ENCODE measurements around the gene TMTC1. TPM values are rescaled to one million over a fixed set of nuclear protein-coding genes. Genes with fewer than 3 reads are reported as not detected.

Gene TMTC1
- total RNA-seq, 2 donors from 2014 or later, result 15.6 to 20.1 TPM

- Histone ChIP-seq H3K4me1 (no peaks in the 10 kb centered on the region), H3K27ac (no peak overlapping the region), H3K36me3 (replicated peaks in 1 of 2; ENCODE audit: insufficient read depth in 1 of 2, low read depth in 2 of 2) (no peaks in the 10 kb centered on the region), H3K4me3 (no peak overlapping the region), H3K27me3 (no peaks in the 10 kb centered on the region), H3K9me3 (no peaks in the 10 kb centered on the region)
- WGBS, 2 donors, result 85 to 92% methylated on average over 1 of the region's 1 CpG
- intact Hi-C loops (cut with DNase I), result no loop called here
- DNase-seq (no peak), ATAC-seq (no peak)
- TF ChIP-seq CTCF (IDR thresholded peaks at IDR 0.05), result no peak
- no peak for TF ChIP-seq POLR2A (IDR thresholded peaks at IDR 0.05)
Observed at GRCh38 chr12:29644536-29645162, 139.1 kb downstream of the TMTC1 start.

GRCh38 chr12:29640589-29641345 is 143.0 kb downstream of the TMTC1 start:
- no peak overlapping the region for H3K27ac ChIP-seq
- no peak overlapping the region for H3K4me3 ChIP-seq
- H3K36me3 ChIP-seq (replicated peaks in 1 of 2; ENCODE audit: insufficient read depth in 1 of 2, low read depth in 2 of 2), result no peaks in the 10 kb centered on the region
- no peaks in the 10 kb centered on the region for H3K9me3 ChIP-seq
- no peak for TF ChIP-seq POLR2A (IDR thresholded peaks at IDR 0.05)
- no peak for TF ChIP-seq CTCF (IDR thresholded peaks at IDR 0.05)
- intact Hi-C loops (cut with DNase I), result no loop called here
- WGBS, 2 donors, result 31 to 40% methylated on average over 13 of the region's 13 CpGs
- DNase-seq (peak in 1 of 4 donors; percentile 8), ATAC-seq (no peak)
- H3K4me1 ChIP-seq, result no peaks in the 10 kb centered on the region
- H3K27me3 ChIP-seq, result no peaks in the 10 kb centered on the region

- Histone ChIP-seq H3K4me1 (no peaks in the 10 kb centered on the region), H3K36me3 (replicated peaks in 1 of 2; ENCODE audit: insufficient read depth in 1 of 2, low read depth in 2 of 2) (no peaks in the 10 kb centered on the region), H3K4me3 (no peak overlapping the region), H3K27ac (no peak overlapping the region), H3K27me3 (no peaks in the 10 kb centered on the region), H3K9me3 (no peaks in the 10 kb centered on the region)
- no peak for ATAC-seq
- 65 to 67% methylated on average over 10 of the region's 10 CpGs for WGBS, 2 donors
- intact Hi-C loops (cut with DNase I), result no loop called here
- DNase-seq, result no peak
- no peak for TF ChIP-seq CTCF (IDR thresholded peaks at IDR 0.05)
- TF ChIP-seq POLR2A (IDR thresholded peaks at IDR 0.05), result no peak
Observed at GRCh38 chr12:29639893-29640495, 143.7 kb downstream of the TMTC1 start.

- Histone ChIP-seq H3K27ac (no peak overlapping the region), H3K9me3 (no peaks in the 10 kb centered on the region), H3K27me3 (no peaks in the 10 kb centered on the region), H3K4me1 (no peaks in the 10 kb centered on the region), H3K4me3 (no peak overlapping the region), H3K36me3 (replicated peaks in 1 of 2; ENCODE audit: insufficient read depth in 1 of 2, low read depth in 2 of 2) (no peaks in the 10 kb centered on the region)
- 54 to 56% methylated on average over 6 to 8 of the region's 8 CpGs for WGBS, 2 donors
- DNase-seq (no peak), ATAC-seq (no peak)
- TF ChIP-seq POLR2A (IDR thresholded peaks at IDR 0.05) (no peak), CTCF (IDR thresholded peaks at IDR 0.05) (no peak)
- intact Hi-C loops (cut with DNase I), result no loop called here
Observed at GRCh38 chr12:29638528-29638927, 145.2 kb downstream of the TMTC1 start.

Measured in body of pancreas (tissue), 4 donors.